Spleen (tissue), 7 donors: Measurements from ENCODE around the gene PLCH1.

Experiments used
- POLR2A ChIP-seq, 3 donors: fragments of 450-650 bp; IDR thresholded peaks; one replicate each; pipeline ENCODE4 v1.5.1; 2017; ENCODE audit warnings: antibody characterized with exemption in 3 of 3, mild to moderate bottlenecking in 1 of 3
- TF ChIP-seq, protein P1 (sequence below), 11 experiments: fragments of 200-600 bp in 7 of 11; fragments of 450-650 bp in 4 of 11; sonication (generic) in 4 of 11; IDR thresholded peaks in 8 of 11; conservative IDR thresholded peaks in 3 of 11; 1 replicate in 7 of 11; 2 replicates in 4 of 11; pipeline versions ENCODE4 v1.4.0 to v1.8.0; 2016 to 2021; ENCODE audit warnings: antibody characterized with exemption in 11 of 11, inconsistent platforms in 4 of 11, mild to moderate bottlenecking in 1 of 11
- donor health status: DM: no; HTN: no; CAD: no; lungs with moderate emphysema.
- donor health status: DM: no; HTN: no; CAD: no.
- donor health status: DM: no; HTN: no; CAD: no.

DNA sequence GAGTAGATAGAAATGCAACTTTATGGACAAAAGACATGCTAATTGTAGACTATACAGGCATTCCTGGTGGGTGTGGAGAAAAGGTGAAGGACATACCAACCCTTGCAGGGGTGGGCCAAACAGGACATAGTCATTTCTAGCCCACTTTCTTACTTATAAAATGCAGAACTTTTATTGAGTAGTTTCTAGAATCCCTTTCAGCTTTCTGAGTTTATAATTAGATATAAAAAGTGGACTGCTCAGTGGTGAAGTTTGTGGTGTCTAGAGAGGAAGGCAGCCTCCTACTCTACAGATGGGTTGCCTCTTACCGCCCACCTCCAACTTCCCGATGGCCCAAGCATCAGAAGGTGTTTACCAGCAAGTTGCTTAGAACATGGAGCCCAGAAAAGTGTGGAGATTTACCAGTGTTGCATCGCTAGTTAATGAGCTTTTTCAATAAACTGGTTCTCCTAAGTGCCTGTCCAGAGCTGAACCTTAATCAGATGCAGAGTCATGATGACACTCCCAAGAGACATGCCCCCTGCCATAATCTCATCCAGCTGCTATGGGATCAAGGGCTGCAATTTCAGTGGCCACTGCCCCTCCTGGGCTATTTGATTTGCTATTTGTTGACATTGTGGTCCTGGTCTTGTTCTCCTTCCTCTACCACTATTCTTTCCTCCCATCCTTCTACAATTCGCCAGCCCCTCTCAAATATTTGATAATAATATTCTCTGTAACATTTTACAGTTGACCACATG is 373.9 kb downstream of the PLCH1 start:
- TF ChIP-seq, protein P1, sequence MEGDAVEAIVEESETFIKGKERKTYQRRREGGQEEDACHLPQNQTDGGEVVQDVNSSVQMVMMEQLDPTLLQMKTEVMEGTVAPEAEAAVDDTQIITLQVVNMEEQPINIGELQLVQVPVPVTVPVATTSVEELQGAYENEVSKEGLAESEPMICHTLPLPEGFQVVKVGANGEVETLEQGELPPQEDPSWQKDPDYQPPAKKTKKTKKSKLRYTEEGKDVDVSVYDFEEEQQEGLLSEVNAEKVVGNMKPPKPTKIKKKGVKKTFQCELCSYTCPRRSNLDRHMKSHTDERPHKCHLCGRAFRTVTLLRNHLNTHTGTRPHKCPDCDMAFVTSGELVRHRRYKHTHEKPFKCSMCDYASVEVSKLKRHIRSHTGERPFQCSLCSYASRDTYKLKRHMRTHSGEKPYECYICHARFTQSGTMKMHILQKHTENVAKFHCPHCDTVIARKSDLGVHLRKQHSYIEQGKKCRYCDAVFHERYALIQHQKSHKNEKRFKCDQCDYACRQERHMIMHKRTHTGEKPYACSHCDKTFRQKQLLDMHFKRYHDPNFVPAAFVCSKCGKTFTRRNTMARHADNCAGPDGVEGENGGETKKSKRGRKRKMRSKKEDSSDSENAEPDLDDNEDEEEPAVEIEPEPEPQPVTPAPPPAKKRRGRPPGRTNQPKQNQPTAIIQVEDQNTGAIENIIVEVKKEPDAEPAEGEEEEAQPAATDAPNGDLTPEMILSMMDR (IDR thresholded peaks at IDR 0.05 in 8 of 11, conservative IDR thresholded peaks at IDR 0.05 in 3 of 11): no peak
- no peak for TF ChIP-seq POLR2A (IDR thresholded peaks at IDR 0.05)
